Stimulated activated CD4-positive, alpha-beta T cell treated with anti-CD3 and anti-CD28 coated beads, TNF-alpha, amount 100 ng/mL, for 48 hours (primary cell): Measurements from ENCODE around the gene CREBBP.
"Not testable (repeated sequence)": the region's sequence is repeated elsewhere in the genome, so short reads cannot be mapped to it uniquely, and the experiment has no call there.

Source experiments
- DNase-seq, 3 donors: peaks; one replicate each; pipeline ENCODE4 v3.0.0-alpha.2; 2020; ENCODE audit warnings: low read depth in 3 of 3

The CREBBP gene

DNA sequence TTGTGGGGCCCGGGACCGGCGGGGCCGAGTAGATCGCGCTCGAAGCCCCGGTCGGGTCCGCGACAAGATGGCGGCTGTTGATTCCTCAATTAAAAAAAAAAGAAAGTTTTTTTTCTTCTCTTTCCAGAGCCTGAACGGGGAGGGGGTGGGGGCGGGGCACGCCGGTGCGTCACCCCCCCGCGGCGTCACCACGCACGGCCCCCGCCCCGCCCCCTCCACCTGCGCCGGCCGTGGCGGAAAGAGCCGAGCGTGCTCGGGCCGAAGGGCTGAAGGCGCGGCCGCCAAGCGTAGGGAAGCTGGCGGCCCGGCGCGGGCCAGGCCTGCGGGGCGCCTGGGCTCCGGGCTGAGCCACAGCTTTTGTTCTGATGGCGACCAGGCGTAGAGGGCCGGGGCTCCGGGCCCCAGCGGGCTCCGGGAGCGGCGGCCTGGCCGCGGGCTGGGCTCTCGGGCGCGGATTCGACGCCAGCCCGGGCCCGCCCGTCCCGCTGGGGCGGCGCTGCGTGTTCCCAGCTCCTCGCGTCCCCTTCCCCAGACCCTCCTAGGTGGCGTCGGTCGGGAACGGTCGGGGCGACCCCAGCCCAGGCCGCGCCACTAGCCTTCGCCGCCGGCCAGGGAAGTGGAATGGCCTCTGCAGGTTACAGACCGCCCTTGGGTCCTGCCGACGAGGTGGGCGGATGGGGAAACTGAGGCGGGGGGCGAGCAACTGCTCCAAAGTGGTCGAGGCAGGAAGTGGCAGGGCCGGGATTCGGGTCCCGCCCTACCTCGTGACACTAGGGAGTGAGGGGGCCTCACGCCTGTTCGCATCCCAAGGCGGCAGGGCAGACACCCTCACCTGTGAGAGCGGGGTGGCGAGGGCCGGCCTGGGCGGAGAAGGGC lies at the start of gene CREBBP:
CREBBP (minus strand) TSS at position 91 of the 876 bp plus-strand sequence. CDS start 797 bp downstream, outside the sequence.
- DNase-seq, result peak; percentile 65 to 86 (median 73)

DNA sequence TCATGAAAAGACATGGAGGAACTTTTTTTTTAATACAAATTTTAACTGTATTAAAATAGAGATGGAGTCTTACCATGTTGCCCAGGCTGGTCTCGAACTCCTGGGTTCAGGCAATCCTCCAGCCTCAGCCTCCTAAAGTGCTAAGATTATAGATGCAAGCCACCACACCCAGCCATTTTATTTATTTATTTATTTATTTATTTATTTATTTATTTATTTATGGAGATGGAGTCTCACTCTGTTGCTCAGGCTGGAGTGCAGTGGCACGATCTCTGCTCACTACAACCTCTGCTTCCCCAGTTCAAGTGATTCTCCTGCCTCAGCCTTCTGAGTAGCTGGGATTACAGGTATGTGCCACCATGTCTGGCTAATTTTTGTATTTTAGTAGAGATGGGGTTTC lies 46.6 kb upstream of the CREBBP start:
- DNase-seq, result not testable (repeated sequence)

- no peak for DNase-seq
These were observed 44.2 kb upstream of the CREBBP start for GRCh38 chr16:3924763-3925162.

- DNase-seq, result no peak
These were observed 41.7 kb upstream of the CREBBP start for GRCh38 chr16:3922241-3922640.

- DNase-seq, result no peak
These were observed 39.7 kb upstream of the CREBBP start for GRCh38 chr16:3920206-3920605.

DNA sequence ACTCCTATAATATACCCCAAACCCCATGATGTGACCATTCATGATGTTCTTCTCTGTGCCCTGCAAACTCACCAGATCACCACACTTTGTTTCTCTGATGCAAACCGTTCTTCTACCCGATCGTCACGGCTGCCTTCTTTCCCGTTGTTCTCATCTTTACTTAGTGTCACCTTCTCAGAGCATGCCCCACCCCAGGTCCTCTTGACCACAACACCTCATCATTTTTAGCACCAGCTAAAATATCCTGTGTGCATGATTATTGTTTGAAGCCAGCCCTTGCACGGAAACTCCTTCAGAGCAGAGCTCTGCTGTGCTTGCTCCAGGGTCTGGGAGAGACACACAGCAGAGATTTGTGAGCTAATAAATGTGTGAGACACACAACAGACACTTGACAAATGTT lies 38.9 kb upstream of the CREBBP start:
- no peak for DNase-seq

DNA sequence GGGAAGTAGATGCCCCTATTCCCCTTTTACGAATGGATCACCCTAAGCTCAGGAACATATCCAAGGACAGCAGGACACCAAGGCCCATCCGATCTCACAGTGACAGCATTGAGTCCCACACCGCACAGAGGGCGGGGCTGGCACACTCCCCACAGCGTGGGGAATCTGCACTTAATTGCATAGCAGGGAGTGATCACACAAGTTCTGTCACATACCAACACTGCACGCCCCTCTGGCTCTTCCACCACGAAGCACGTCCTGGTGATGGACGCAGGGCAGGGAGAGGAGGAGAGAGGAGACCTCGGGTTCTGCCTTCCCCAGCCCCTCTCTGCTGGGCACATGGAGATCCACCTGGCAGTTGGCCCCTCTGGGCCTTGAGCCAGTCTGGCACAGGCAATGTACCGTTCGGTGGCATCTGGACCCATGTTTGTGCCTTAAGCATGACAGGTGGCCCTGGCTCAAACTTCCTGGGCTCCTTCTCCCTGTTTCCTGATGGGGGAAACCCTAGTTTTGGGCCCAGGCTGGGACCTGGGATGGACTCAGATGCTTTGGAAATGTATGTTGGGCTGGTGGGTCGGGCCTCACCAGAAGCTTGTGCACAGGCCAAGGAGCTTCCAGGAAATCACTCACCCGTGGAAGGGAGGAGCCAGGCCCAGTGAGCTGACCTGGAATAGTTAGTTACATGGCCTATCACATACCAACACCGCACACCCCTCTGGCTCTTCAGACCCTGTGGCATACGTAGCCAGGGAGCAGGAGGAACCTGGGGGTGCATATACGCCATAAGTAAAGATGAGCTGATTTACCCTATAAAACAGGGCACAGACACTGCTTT lies 35.1 kb upstream of the CREBBP start:
- no peak for DNase-seq

DNA sequence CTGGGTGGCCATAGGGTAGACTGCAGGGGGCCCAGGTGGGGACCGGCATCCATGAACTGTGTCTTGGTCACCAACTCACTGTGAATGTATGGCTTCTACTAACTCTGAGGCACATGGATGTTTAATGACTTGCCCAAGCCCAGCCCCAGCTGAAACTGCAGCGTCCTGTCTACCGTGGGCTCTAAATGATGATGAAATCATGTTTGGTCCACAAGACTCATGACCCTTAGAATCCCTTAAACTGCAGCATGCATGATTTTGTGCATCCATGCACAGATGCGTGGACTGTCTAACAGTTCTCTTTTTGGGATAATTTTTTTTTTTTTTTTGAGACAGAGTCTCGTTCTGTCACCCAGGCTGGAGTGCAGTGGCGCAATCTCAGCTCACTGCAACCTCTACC lies 32.4 kb upstream of the CREBBP start:
- no peak for DNase-seq

DNA sequence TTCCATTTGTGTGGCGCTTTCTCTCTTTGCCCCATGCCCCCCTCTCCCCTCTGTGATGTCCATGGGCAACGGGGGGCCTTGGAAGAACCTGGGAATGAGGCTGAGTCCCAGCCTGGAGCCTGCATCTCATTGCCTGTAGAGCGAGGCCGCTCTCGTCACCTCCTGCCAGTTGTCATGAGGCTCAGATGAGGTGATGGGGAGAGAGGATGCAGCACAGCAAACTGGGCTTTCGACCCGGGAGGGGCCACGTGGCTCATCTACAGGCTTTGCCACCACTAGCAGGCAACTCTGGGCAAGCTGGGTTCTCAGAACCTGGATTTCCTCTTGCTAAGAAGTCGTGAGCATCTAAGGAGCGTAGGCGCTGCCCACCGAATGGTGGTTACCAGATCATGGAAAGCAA lies 31.9 kb upstream of the CREBBP start:
- no peak for DNase-seq

GRCh38 chr16:3911741-3912140 lies 31.2 kb upstream of the CREBBP start:
- not testable (repeated sequence) for DNase-seq

- no peak for DNase-seq
These were observed 29.5 kb upstream of the CREBBP start for GRCh38 chr16:3909791-3910583.

DNA sequence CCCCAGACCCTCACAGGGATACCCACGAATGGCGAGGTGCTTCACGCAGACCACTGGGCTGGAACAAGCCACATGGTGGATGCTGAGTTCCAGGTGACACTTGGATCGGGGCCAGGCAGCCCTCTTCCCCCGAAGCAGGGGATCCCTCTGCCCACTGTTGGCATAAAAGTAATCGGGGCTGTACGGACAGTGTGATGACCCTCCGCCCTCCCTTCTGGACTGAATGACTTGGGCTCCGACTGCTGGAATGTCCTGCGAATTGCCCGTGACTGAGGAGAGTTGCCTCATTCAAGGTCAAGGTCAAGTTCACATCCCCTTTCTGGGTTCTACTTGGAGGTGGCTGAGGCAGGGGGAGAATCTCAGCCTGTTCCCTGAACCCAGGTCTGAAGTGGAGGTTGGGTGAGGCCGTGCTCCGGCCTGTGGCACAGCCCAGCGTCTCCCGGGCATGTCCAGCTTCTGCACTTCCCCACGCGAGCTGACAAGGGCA lies 28.5 kb upstream of the CREBBP start:
- DNase-seq, result no peak

DNA sequence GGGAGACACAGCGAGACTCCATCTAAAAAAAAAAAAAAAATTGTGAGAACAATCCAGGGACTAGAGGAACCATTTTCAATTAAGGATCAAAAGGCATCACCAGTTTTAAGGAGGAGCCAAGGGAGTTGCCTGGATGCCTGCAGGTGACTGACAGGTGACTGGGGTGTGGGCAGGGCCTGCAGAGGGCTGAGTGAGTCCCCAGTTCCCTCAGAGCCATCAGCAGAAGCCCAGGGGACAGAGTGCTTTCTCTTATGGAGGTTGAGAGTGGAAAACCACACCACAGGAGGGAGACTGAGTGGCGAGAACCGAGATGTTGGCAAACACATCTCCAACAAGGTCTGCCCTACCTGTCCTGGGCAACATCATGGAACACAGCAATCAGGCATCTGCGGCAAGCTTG lies 27.1 kb upstream of the CREBBP start:
- no peak for DNase-seq

GRCh38 chr16:3906363-3906762 lies 25.9 kb upstream of the CREBBP start:
- no peak for DNase-seq

DNA sequence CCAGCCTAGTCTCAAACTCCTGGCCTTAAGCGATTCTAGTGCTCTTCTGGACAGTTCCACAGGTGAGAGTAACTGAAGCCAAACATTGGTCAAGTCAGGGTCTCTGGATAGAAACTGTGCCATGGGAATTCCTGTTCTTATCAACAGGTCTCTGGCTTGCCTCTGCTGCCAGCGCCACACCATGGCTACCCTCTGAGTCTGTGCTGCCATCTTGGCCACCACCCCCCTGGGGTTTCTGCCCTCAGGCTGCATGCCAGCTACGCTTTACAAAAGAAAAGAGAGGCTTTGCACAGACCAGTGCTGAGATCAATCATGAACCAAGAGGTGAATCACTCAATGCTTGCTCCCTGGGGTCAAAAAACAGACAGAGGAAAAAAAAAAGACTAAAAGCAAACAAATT lies 24.4 kb upstream of the CREBBP start:
- DNase-seq, result no peak

GRCh38 chr16:3890091-3890490 lies 9.6 kb upstream of the CREBBP start:
- DNase-seq, result no peak

GRCh38 chr16:3889059-3889458 lies 8.5 kb upstream of the CREBBP start:
- no peak for DNase-seq

DNA sequence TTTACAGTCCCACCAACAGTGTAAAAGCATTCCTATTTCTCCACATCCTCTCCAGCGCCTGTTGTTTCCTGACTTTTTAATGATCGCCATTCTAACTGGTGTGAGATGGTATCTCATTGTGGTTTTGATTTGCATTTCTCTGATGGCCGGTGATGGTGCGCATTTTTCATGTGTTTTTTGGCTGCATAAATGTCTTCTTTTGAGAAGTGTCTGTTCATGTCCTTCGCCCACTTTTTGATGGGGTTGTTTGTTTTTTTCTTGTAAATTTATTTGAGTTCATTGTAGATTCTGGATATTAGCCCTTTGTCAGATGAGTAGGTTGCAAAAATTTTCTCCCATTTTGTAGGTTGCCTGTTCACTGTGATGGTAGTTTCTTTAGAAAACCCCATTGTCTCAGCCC lies 5.5 kb upstream of the CREBBP start:
- DNase-seq, result not testable (repeated sequence)

DNA sequence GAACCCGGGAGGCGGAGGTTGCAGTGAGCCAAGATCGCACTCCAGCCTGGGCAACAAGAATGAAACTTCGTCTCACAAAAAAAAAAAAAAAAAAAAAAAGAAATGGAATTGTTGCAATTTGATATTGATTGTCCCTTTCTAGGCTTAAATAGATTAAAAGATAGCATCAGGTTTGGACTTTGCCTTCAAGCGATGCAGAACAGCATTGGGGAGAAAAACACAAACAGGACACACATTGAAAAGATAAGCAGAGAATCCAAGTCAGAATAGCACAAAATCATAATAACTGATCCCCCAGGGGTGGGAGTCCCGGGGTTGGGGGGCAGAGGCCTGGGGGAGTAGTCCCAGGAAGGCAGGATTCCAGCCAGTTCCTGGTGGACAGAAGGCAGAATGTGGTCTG lies 3.9 kb upstream of the CREBBP start:
- no peak for DNase-seq

DNA sequence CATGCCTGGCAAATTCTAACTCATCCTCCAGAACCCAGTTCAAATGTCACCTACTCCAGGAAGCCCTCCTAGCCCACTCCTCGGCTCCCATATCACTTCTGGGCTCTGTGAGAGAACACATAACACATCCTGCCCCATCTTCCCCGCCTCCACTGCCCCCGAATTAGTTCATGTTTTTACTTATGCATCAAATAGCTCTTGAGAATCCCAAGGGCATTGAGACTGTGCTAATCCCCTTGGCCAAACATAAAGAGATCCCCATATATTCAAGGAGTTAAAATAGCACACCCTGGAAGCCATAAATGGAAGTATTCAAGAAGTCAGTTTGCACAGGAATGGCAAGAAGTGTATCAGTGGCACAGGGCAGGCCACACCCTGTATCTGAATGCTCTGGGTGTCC lies 2.0 kb upstream of the CREBBP start:
- DNase-seq, result no peak

DNA sequence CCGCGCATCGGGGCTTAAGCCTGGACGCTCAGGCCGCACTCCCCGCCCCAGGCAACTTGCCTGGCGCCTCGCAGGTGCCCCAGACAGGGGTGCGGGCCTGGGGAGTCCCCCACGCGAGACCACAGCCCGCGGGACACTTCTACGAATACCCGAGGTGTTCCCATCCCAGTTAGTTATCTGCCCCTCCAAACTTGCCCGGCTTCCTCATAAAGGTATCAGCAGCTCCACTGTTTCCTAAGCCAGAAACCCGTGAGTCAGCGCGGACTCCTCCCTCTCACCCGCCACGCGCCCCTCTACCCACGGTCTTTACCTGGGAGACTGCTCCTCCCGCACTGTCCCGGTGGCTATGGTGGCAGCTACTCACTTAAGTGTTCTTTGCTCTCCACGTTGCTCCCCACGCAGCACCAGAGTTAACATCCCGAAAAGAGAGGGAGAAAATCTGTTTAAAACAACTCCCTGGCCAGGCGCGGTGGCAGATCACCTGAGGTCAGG lies 1.0 kb upstream of the CREBBP start:
- peak in 1 of 3 donors; percentile 8 for DNase-seq
